ENCODE results near the gene KRT9. TPM values are rescaled to one million over a fixed set of nuclear protein-coding genes. Genes with fewer than 3 reads are reported as not detected.
"Not testable (repeated sequence)": the region's sequence is repeated elsewhere in the genome, so short reads cannot be mapped to it uniquely, and the experiment has no call there.

The KRT9 gene
- total RNA-seq, 2 donors from 2014 or later: not detected

DNA sequence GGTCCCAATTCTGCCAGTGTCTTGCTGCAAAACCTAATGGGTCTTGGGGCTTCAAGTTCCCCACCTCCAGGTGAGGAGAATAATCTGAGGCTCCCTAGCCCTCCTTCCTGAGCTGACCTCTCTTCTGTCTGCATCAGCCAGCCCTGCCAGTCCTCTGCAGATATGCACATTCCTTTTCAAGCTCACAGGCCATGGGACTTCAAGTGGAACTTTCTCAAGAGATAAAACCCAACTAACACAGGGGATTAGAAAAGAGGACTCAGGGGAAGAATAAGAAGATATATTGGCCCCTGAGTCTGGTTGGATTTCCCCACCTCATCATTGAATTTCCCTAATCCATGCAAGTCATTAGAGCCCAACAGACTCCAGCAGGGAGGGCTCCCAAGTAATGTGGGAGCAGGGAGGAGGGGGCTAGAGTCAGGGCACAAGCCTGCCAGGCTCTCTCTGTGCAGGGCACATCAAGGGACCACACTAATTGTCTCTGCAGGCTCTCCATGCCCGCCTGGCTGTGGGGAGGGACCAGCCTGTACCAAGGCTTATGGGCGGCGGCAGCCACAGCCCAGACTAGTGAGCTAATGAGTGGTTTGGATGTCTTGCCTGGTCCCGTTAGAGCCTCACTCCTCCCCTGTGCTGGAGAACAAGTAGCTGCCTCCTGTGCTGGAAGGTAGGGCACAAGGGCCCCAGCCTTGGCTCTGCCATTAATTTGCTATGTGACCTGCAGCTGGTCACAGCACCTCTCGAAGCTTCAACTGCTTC is 13.6 kb upstream of the KRT9 start:
- Histone ChIP-seq H3K4me1 (no peaks in the 10 kb centered on the region), H3K9me3 (no peaks in the 10 kb centered on the region), H3K27me3 (no peaks in the 10 kb centered on the region), H3K36me3 (no peaks in the 10 kb centered on the region), H3K4me3 (no peak overlapping the region), H3K9ac (ENCODE audit: low read depth in 2 of 2, low read length in 2 of 2) (no peak overlapping the region), H3K27ac (no peak overlapping the region)
- TF ChIP-seq, protein P1, sequence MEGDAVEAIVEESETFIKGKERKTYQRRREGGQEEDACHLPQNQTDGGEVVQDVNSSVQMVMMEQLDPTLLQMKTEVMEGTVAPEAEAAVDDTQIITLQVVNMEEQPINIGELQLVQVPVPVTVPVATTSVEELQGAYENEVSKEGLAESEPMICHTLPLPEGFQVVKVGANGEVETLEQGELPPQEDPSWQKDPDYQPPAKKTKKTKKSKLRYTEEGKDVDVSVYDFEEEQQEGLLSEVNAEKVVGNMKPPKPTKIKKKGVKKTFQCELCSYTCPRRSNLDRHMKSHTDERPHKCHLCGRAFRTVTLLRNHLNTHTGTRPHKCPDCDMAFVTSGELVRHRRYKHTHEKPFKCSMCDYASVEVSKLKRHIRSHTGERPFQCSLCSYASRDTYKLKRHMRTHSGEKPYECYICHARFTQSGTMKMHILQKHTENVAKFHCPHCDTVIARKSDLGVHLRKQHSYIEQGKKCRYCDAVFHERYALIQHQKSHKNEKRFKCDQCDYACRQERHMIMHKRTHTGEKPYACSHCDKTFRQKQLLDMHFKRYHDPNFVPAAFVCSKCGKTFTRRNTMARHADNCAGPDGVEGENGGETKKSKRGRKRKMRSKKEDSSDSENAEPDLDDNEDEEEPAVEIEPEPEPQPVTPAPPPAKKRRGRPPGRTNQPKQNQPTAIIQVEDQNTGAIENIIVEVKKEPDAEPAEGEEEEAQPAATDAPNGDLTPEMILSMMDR (IDR thresholded peaks at IDR 0.05): no peak
- intact Hi-C loops (cut with DNase I): loop anchor here (10.0 kb wide), 1 partner anchor 59 kb away; no protein-coding TSS in a partner anchor
- DNase-seq: no peak

DNA sequence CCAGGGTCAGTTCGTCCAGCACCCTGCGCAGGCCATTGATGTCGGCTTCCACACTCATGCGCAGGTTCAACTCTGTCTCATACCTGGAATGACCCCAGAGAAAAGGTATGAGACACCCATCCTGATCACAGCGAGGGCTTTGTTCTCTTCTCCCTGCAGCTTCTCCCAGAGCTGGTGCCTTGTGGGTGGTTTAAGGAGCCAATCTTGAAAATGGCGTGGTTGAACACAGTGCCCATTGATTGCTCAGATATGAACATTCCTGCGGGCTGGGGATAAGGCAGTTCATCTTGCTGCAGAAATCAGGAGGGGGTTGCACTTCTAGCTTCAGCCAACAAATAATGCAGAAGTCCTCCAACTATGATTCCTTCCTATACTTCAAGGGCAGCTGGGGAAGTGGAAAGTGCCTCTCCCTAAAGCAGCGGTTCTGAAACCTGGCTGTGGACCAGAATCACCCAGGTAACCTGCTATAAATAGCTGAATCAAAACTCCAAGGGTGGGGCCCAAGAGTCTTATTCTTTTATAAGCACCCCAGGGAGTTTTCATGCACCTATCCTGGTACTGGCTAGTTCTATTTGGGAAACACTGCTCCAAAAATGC is 12.6 kb upstream of the KRT9 start:
- H3K27me3 ChIP-seq; DNase-seq; H3K9ac ChIP-seq (ENCODE audit: low read depth in 2 of 2, low read length in 2 of 2); H3K27ac ChIP-seq; H3K4me3 ChIP-seq; H3K36me3 ChIP-seq; H3K4me1 ChIP-seq; H3K9me3 ChIP-seq: not testable (repeated sequence)
- intact Hi-C loops (cut with DNase I): loop anchor here (10.0 kb wide), 1 partner anchor 60 kb away; no protein-coding TSS in a partner anchor

DNA sequence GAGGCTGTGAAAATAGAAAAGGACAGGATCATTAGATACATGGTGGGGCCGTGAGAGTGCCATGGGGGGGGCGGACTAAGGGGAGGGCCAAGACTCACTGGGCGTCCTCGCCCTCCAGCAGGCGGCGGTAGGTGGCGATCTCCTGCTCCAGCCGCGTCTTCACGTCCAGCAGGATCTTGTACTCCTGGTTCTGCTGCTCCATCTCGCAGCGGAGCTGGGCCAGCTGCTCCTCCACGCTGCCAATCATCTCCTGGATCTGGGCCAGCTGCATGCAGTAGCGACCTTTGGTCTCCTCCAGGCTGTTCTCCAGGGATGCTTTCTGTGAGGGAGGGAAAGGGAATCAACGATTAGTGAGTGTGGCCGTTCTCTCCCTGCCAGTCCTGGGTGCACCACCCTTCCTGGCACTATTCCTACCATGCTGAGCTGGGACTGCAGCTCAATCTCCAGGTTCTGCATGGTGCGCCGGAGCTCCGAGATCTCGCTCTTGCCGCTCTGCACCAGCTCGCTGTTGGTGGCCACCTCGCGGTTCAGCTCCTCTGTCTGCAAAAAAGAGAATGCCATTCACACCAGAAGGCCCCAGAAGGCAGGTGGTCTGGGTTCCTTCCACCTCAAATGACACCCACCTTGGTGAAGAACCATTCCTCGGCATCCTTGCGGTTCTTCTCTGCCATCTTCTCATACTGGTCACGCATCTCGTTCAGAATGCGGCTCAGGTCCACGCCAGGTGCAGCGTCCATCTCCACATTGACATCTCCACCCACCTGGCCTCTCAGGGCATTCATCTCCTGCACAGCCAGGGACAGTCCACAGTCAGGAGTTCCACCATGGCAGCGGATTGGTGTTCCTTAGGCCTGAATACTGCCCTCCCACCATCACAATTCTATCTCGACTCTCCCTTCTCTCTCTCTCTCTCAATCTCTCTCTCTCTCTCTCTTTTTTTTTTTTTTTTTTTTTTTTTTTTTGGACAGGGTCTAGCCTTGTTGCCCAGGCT is 11.6 kb upstream of the KRT9 start:
- no peaks in the 10 kb centered on the region for H3K9me3 ChIP-seq
- H3K9ac ChIP-seq (ENCODE audit: low read depth in 2 of 2, low read length in 2 of 2): no peak overlapping the region
- DNase-seq: peak; percentile 89
- TF ChIP-seq, protein P1 (IDR thresholded peaks at IDR 0.05): no peak
- H3K4me1 ChIP-seq: no peaks in the 10 kb centered on the region
- H3K36me3 ChIP-seq: no peaks in the 10 kb centered on the region
- H3K27ac ChIP-seq: no peak overlapping the region
- no peak overlapping the region for H3K4me3 ChIP-seq
- H3K27me3 ChIP-seq: peaks cover 3% of the 10 kb centered on the region
- intact Hi-C loops (cut with DNase I): loop anchor here (10.0 kb wide), 1 partner anchor 61 kb away; no protein-coding TSS in a partner anchor

DNA sequence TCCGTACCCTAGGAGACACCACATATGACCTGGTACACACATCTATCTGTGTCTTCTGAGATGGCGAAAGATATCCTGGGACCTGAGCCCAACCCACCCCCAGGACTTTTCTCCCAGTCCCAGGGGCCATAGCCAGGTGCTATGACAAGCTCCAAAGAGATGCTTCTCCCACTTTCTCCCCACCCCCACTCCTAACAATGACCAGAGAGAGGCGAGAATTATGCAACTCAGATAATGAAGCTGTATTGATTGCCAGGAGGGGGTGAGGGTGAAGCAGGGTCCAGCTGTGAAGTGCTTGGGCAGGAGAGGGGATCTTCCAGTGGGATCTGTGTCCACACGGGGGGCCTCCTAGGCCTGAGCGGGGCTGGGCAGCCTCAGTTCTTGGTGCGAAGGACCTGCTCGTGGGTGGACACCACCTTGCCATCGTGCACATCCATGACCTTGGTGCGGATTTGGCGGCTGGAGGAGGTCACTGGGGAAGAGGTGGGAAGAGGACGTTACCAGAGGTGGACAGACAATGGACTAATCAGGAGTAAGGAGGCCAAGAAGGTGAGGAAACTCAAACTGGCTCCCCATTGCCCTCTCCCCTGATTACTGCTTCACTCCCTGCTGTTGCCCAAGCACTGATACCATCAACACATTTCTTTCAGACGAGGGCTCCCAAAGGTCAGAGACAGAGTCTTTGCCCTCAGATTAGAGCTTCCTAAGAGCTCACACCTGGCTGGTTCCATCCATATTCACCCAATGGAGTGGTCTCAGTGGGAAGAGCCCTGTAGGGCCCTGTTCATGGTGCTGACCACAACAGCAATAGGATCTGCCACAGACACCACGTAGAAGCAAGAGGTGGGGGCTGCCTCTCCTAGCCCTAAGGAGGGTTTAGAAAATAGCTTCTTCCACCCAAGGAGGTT is 10.5 kb upstream of the KRT9 start:
- H3K9me3 ChIP-seq, DNase-seq: not testable (repeated sequence)
- intact Hi-C loops (cut with DNase I): loop anchor here (10.0 kb wide), 1 partner anchor 62 kb away; no protein-coding TSS in a partner anchor

DNA sequence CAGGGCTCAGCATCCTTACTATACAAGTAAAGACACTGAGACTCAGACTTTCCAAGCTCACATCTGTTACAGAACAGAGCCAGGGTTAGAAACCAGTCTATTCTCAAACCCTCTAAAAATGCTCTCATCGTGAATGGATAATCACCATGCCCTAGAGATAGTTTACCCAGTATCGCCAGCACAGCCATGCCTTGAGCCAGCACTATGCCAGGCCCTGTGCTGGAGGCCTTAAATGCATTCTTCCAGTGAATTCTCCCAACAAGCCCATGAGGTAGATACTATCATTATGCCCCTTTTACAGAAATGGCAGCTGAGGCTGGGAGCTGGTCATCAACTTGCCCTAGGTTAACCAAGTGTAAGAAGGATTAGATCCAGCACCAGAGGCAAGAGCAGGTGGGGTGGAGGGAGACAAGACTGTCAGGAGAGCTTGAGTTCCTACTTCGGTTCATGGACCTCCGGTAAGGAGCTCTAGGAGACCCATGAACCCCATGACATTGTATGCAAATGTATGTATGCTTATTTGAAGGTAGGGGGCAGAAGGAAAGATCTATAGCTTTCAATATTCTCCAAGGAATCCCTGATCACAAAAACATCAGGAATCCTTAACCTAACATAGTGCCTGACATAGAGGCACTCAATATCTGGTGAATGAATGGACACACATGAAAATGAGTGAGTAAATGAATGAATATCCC is 9.7 kb upstream of the KRT9 start:
- Histone ChIP-seq H3K4me3 (no peak overlapping the region), H3K36me3 (no peaks in the 10 kb centered on the region), H3K9ac (ENCODE audit: low read depth in 2 of 2, low read length in 2 of 2) (no peak overlapping the region), H3K9me3 (no peaks in the 10 kb centered on the region), H3K4me1 (no peaks in the 10 kb centered on the region), H3K27me3 (peaks cover 3% of the 10 kb centered on the region), H3K27ac (no peak overlapping the region)
- TF ChIP-seq, protein P1 (IDR thresholded peaks at IDR 0.05): no peak
- no peak for DNase-seq
- intact Hi-C loops (cut with DNase I): loop anchor here (10.0 kb wide), 1 partner anchor 63 kb away; no protein-coding TSS in a partner anchor

More for the DNA sequence above, 10.5 kb upstream of the KRT9 start:
- H3K36me3 ChIP-seq; H3K9ac ChIP-seq (ENCODE audit: low read depth in 2 of 2, low read length in 2 of 2); H3K4me3 ChIP-seq; H3K27me3 ChIP-seq; H3K4me1 ChIP-seq; H3K27ac ChIP-seq: not testable (repeated sequence)
